Spleen (tissue), 7 donors: ENCODE results near the gene KSR2.

ENCODE experiments used
- CTCF ChIP-seq, 11 experiments: fragments of 200-600 bp in 7 of 11; fragments of 450-650 bp in 4 of 11; sonication (generic) in 4 of 11; IDR thresholded peaks in 8 of 11; conservative IDR thresholded peaks in 3 of 11; 1 replicate in 7 of 11; 2 replicates in 4 of 11; pipeline versions ENCODE4 v1.4.0 to v1.8.0; 2016 to 2021; ENCODE audit warnings: antibody characterized with exemption in 11 of 11, inconsistent platforms in 4 of 11, mild to moderate bottlenecking in 1 of 11
- POLR2A ChIP-seq, 3 donors: fragments of 450-650 bp; IDR thresholded peaks; one replicate each; pipeline ENCODE4 v1.5.1; 2017; ENCODE audit warnings: antibody characterized with exemption in 3 of 3, mild to moderate bottlenecking in 1 of 3
- POLR2AphosphoS5 ChIP-seq, 3 donors: sonication (generic); formaldehyde crosslinking; IDR thresholded peaks; one replicate each; pipeline ENCODE4 v1.5.1; 2017; ENCODE audit warnings: antibody characterized with exemption in 3 of 3
- donor health status: DM: no; HTN: no; CAD: no; lungs with moderate emphysema.
- donor health status: DM: no; HTN: no; CAD: no.
- donor health status: DM: no; HTN: no; CAD: no.

- TF ChIP-seq CTCF (IDR thresholded peaks at IDR 0.05 in 8 of 11, conservative IDR thresholded peaks at IDR 0.05 in 3 of 11), result no peak
- TF ChIP-seq POLR2A (IDR thresholded peaks at IDR 0.05), result no peak
- no peak for TF ChIP-seq POLR2AphosphoS5 (IDR thresholded peaks at IDR 0.05)
Measured at GRCh38 chr12:117689857-117690256, 278.9 kb downstream of the KSR2 start.
